K562 (cell line): Measurements from ENCODE around the gene MARK3.

Source experiments
- GABPB1 ChIP-seq: sonication (generic); formaldehyde crosslinking; IDR thresholded peaks from 2 replicates; pipeline ENCODE4 v1.8.0; 2022; ENCODE audit warnings: mild to moderate bottlenecking, missing genetic modification reagents
- RFX5 ChIP-seq: IDR thresholded peaks from 2 replicates; pipeline ENCODE4 v1.6.1; 2011; ENCODE audit warnings: low read depth, mild to moderate bottlenecking, improper control_type of control experiment, low read length
- ZBTB8A ChIP-seq: fragments of 450-650 bp; IDR thresholded peaks from 2 replicates; pipeline ENCODE4 v1.6.1; 2018; ENCODE audit warnings: mild to moderate bottlenecking, moderate library complexity; ENCODE audit not compliant: partially characterized antibody
- TF ChIP-seq, protein P1 (sequence below), 3 experiments: IDR thresholded peaks in 2 of 3; conservative IDR thresholded peaks in 1 of 3; 2 replicates each; pipeline ENCODE4 v1.5.1; 2011 to 2012; ENCODE audit warnings: low read length in 3 of 3, mild to moderate bottlenecking in 3 of 3, control low read depth in 2 of 3, improper control_type of control experiment in 1 of 3, inconsistent platforms in 1 of 3, low read depth in 1 of 3, mixed read lengths in 1 of 3, moderate library complexity in 1 of 3; ENCODE audit not compliant: insufficient read depth in 2 of 3
- TF ChIP-seq, protein P2 (sequence below): sonication (generic); formaldehyde crosslinking; IDR thresholded peaks from 2 replicates; pipeline ENCODE4 v1.8.1; 2022; ENCODE audit warnings: missing genetic modification reagents

GRCh38 chr14:103516426-103517173 lies 131.4 kb downstream of the MARK3 start:
- TF ChIP-seq RFX5 (no peak), GABPB1 (CRISPR knock-in tag) (no peak), ZBTB8A (no peak)
- TF ChIP-seq, protein P1, sequence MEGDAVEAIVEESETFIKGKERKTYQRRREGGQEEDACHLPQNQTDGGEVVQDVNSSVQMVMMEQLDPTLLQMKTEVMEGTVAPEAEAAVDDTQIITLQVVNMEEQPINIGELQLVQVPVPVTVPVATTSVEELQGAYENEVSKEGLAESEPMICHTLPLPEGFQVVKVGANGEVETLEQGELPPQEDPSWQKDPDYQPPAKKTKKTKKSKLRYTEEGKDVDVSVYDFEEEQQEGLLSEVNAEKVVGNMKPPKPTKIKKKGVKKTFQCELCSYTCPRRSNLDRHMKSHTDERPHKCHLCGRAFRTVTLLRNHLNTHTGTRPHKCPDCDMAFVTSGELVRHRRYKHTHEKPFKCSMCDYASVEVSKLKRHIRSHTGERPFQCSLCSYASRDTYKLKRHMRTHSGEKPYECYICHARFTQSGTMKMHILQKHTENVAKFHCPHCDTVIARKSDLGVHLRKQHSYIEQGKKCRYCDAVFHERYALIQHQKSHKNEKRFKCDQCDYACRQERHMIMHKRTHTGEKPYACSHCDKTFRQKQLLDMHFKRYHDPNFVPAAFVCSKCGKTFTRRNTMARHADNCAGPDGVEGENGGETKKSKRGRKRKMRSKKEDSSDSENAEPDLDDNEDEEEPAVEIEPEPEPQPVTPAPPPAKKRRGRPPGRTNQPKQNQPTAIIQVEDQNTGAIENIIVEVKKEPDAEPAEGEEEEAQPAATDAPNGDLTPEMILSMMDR (IDR thresholded peaks at IDR 0.05 in 2 of 3, conservative IDR thresholded peaks at IDR 0.05 in 1 of 3; ENCODE audit: insufficient read depth in 2 of 3, low read depth in 1 of 3, low read length in 3 of 3) = no peak
- TF ChIP-seq, protein P2, sequence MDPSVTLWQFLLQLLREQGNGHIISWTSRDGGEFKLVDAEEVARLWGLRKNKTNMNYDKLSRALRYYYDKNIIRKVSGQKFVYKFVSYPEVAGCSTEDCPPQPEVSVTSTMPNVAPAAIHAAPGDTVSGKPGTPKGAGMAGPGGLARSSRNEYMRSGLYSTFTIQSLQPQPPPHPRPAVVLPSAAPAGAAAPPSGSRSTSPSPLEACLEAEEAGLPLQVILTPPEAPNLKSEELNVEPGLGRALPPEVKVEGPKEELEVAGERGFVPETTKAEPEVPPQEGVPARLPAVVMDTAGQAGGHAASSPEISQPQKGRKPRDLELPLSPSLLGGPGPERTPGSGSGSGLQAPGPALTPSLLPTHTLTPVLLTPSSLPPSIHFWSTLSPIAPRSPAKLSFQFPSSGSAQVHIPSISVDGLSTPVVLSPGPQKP (CRISPR knock-in tag) = no peak
